Naive thymus-derived CD4-positive, alpha-beta T cell (primary cell): ENCODE data around the gene NMNAT2. TPM values are rescaled to one million over a fixed set of nuclear protein-coding genes. Genes with fewer than 3 reads are reported as not detected.

Experiments
- ATAC-seq: fragments of 150-1000 bp; cut with Tn5 transposase; 2 replicates; pipeline ENCODE4 v1.10.0; 2021; ENCODE audit warnings: mild to moderate bottlenecking, moderate library complexity
- CTCF ChIA-PET: fragments of 350-600 bp; sonication (Branson Sonifier 250); formaldehyde crosslinking; loops from one replicate; lab custom pipeline; 2021; ENCODE audit warnings: antibody characterized with exemption; lab: Charles Lee
- POLR2A ChIA-PET: fragments of 350-600 bp; sonication (Branson Sonifier 250); formaldehyde crosslinking; loops from one replicate; lab custom pipeline; 2021; ENCODE audit warnings: antibody characterized with exemption, inconsistent platforms; lab: Charles Lee
- DNase-seq, 9 donors: peaks; one replicate each; pipeline versions ENCODE4 v3.0.0 to v3.0.0-alpha.2; 2020 to 2022; ENCODE audit warnings: mixed read lengths in 1 of 9
- H3K27ac ChIP-seq: one replicate; pipeline ENCODE4 v1.7.0; 2013; ENCODE audit warnings: mild to moderate bottlenecking, low read depth, low read length, moderate library complexity
- H3K27me3 ChIP-seq, 2 donors: one replicate each; pipeline ENCODE4 v1.7.0; 2013; ENCODE audit warnings: low read length in 2 of 2, mild to moderate bottlenecking in 2 of 2, moderate library complexity in 2 of 2; ENCODE audit not compliant: control insufficient read depth in 2 of 2, insufficient read depth in 2 of 2
- H3K36me3 ChIP-seq, 3 experiments: 1 replicate in 2 of 3; 2 replicates in 1 of 3; pipeline ENCODE4 v1.7.0; 2013; ENCODE audit warnings: low read length in 3 of 3, mild to moderate bottlenecking in 3 of 3, moderate library complexity in 1 of 3; ENCODE audit not compliant: insufficient read depth in 3 of 3, control insufficient read depth in 2 of 3
- H3K4me1 ChIP-seq, 2 donors: one replicate each; pipeline ENCODE4 v1.7.0; 2013; ENCODE audit warnings: low read length in 2 of 2, mild to moderate bottlenecking in 2 of 2, moderate library complexity in 1 of 2; ENCODE audit not compliant: control insufficient read depth in 2 of 2, insufficient read depth in 2 of 2
- H3K4me3 ChIP-seq: 2 replicates; pipeline ENCODE4 v1.7.0; 2013; ENCODE audit warnings: mild to moderate bottlenecking, low read length
- H3K9me3 ChIP-seq, 3 experiments: 1 replicate in 2 of 3; 2 replicates in 1 of 3; pipeline ENCODE4 v1.7.0; 2013; ENCODE audit warnings: low read length in 3 of 3; ENCODE audit not compliant: control insufficient read depth in 2 of 3
- H3K27ac Mint-ChIP-seq, 9 donors: one replicate each; pipeline ENCODE4 v1.8.0; 2020 to 2022; ENCODE audit warnings: mixed read lengths in 9 of 9, mild to moderate bottlenecking in 8 of 9, moderate library complexity in 5 of 9, inconsistent platforms in 2 of 9
- H3K27me3 Mint-ChIP-seq, 5 donors: one replicate each; pipeline ENCODE4 v1.8.0; 2021 to 2022; ENCODE audit warnings: mixed read lengths in 5 of 5, mild to moderate bottlenecking in 1 of 5
- H3K36me3 Mint-ChIP-seq, 5 donors: one replicate each; pipeline ENCODE4 v1.8.0; 2020 to 2022; ENCODE audit warnings: mixed read lengths in 5 of 5, mild to moderate bottlenecking in 3 of 5, inconsistent platforms in 1 of 5
- H3K4me1 Mint-ChIP-seq, 7 donors: one replicate each; pipeline ENCODE4 v1.8.0; 2020 to 2022; ENCODE audit warnings: mixed read lengths in 7 of 7, mild to moderate bottlenecking in 3 of 7, inconsistent platforms in 1 of 7
- H3K4me3 Mint-ChIP-seq, 10 donors: one replicate each; pipeline ENCODE4 v1.8.0; 2020 to 2022; ENCODE audit warnings: mild to moderate bottlenecking in 10 of 10, mixed read lengths in 10 of 10, moderate library complexity in 6 of 10, inconsistent platforms in 2 of 10
- H3K9me3 Mint-ChIP-seq, 11 donors: one replicate each; pipeline ENCODE4 v1.8.0; 2020 to 2022; ENCODE audit warnings: mixed read lengths in 11 of 11, mild to moderate bottlenecking in 4 of 11, inconsistent platforms in 1 of 11, moderate library complexity in 1 of 11
- intact Hi-C, 2 donors: fragments of 100-400 bp; cut with micrococcal nuclease; formaldehyde crosslinking; loops; one replicate each; pipeline ENCODE4 v1.15.1; 2023
- polyA plus RNA-seq, 2 donors: library from polyadenylated mRNA; unstranded; fragments of 300-500 nt; fragmentation: Illumina TruSeq; gene quantifications; one replicate each; pipeline ENCODE4 v1.2.3, GENCODE V29; 2021
- total RNA-seq, 6 experiments: library from RNA in 5 of 6; stranded (reverse) in 5 of 6; gene quantifications; 1 replicate in 5 of 6; 2 replicates in 1 of 6; pipeline ENCODE4 v1.2.3 and lab custom pipeline; 2021 to 2026

Gene NMNAT2
- total and polyA plus RNA-seq, 7 experiments from 2014 or later, result 0.07 to 0.24 TPM; not detected in 5

DNA sequence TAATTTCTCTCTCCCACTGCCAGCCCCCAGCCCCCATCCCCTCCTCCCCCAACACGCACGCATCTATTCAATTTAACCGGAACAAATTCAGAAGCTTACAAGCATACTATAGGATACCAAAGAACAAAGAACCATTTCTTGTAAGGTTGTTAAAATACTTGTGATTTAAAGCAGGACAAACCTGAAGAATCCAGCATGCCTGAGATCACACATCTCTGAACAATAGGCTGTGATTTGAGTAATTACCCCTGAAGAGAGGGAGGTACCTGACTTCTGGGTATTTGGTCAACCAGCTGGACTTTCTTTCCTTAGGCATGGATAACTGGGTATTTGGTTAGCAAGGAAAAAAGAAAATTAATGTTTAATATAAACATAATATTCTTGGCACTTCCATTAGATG, 105.1 kb downstream of the NMNAT2 start:
- H3K9me3 ChIP-seq, result no peaks in the 10 kb centered on the region
- no peak overlapping the region for H3K4me3 ChIP-seq
- peaks cover 0 to 2% (median 0%) of the 10 kb centered on the region in 11 donors for H3K9me3 Mint-ChIP-seq
- ATAC-seq, result no peak
- H3K4me1 Mint-ChIP-seq, result no peaks in the 10 kb centered on the region
- CTCF ChIA-PET, result no interaction called here
- no peak overlapping the region for H3K27ac ChIP-seq
- H3K36me3 ChIP-seq, result no peaks in the 10 kb centered on the region
- no peaks in the 10 kb centered on the region for H3K4me1 ChIP-seq
- no peak overlapping the region for H3K4me3 Mint-ChIP-seq
- intact Hi-C loops, result no loop called here
- peaks cover 0 to 11% (median 5%) of the 10 kb centered on the region in 5 donors for H3K27me3 Mint-ChIP-seq
- H3K27ac Mint-ChIP-seq, result no peak overlapping the region
- DNase-seq, result no peak
- no peaks in the 10 kb centered on the region for H3K36me3 Mint-ChIP-seq
- H3K27me3 ChIP-seq, result no peaks in the 10 kb centered on the region
- POLR2A ChIA-PET, result no interaction called here

DNA sequence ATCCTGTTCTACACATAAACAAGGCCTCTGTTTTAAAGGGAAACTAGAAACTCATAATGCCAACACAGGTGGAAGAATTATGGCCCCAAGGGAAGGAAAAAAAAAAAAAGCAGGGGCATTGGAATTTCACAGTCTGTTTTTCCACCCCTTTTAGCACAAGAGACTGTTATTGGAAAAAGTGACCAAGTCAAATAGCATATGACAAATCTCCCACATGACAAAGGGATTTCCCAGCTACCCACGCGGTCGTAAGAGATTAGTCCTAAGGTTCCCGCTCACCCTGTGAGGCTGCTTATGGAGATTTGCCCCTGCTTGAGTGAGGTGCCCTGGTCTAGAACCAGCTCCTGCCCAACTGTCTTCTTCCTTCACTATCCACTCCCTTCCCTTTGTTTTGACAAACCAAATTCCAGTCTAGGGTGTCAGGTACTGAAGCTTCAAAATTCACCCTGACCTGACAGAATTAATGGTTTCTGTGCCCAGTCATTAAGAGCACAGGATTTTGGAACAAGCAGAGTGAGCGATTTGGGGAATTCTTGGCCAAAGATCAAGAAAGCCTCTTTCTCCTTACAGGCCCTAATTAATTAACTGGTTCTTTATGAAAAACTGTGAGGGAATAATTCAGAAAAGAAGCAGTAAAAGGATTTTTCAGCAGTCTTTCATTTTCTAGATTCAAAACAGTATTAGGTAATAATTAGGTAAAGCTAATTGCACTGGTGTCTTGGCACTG, 107.3 kb downstream of the NMNAT2 start:
- Histone ChIP-seq H3K27ac (no peak overlapping the region), H3K27me3 (no peaks in the 10 kb centered on the region), H3K9me3 (no peaks in the 10 kb centered on the region), H3K36me3 (no peaks in the 10 kb centered on the region), H3K4me1 (no peaks in the 10 kb centered on the region), H3K4me3 (no peak overlapping the region)
- ATAC-seq (no peak), DNase-seq (peak in 1 of 9 donors; percentile 33)
- H3K9me3 Mint-ChIP-seq, result no peaks in the 10 kb centered on the region
- ChIA-PET POLR2A (no interaction called here), CTCF (interaction anchor here (0.6 kb wide), 1 partner anchor 1694 kb away, joined by 3 read pairs; no protein-coding TSS in a partner anchor)
- no peaks in the 10 kb centered on the region for H3K4me1 Mint-ChIP-seq
- no peak overlapping the region for H3K4me3 Mint-ChIP-seq
- H3K27me3 Mint-ChIP-seq, result peaks cover 0 to 6% (median 0%) of the 10 kb centered on the region in 5 donors
- intact Hi-C loops, result no loop called here
- no peak overlapping the region for H3K27ac Mint-ChIP-seq
- H3K36me3 Mint-ChIP-seq, result no peaks in the 10 kb centered on the region

DNA sequence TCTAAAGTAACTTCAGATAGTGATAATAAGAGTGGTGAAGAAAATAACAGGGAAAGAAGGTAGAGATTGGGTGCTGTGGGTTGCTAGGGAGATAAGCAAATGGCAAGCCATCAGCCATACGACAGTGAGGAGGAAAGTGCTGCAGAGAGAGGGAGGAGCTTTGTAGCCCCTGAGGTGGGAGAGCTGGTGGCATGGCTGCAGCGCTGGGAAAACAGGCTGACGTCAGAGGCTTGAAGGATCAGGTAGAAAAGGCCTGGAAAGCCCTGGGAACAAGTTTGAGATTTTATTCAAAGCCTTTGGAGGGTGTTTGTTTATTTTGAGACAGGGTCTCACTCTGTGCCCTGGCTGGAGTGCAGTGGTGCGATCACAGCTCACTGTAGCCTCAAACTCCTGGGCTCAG, 109.5 kb downstream of the NMNAT2 start:
- no peak overlapping the region for H3K27ac Mint-ChIP-seq

DNA sequence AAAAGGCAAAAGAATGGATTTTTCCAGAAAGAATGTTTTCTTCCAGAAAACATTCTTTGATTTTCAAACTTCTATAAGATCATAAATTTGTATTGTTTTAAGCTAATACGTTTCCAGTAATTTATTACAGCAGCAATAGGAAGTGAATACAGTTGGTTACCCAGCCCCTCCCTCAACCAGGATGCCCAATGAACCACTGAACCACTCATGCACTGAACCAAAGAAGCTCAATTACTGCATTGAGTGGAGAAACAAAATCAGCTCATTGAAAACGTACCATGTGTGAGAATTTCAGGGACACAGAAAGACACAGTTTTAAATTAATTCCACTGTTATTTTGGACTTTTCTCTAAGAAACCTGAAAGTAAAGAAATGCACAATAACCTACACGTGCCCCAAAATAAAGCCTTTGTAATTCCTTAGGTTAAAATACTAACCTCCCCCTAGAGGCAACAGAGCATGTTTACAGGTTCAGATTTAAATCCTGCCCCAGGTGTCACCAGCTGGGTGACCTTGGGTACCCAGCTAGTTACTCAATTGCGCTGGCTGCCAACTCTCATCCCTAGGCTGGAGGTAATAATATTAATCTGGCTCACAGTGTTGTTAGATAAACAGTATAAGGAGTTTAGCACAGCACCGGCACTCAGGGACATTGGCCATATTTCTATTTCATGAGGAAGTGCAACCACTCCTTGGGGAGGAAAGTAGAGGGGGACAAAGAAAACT, 111.7 kb downstream of the NMNAT2 start:
- Mint-ChIP-seq H3K4me3 (no peak overlapping the region), H3K27ac (no peak overlapping the region), H3K4me1 (no peaks in the 10 kb centered on the region), H3K36me3 (no peaks in the 10 kb centered on the region), H3K9me3 (no peaks in the 10 kb centered on the region), H3K27me3 (peaks cover 0 to 10% (median 7%) of the 10 kb centered on the region in 5 donors)
- Histone ChIP-seq H3K4me1 (no peaks in the 10 kb centered on the region), H3K9me3 (no peaks in the 10 kb centered on the region), H3K27me3 (no peaks in the 10 kb centered on the region), H3K36me3 (no peaks in the 10 kb centered on the region), H3K27ac (no peak overlapping the region), H3K4me3 (no peak overlapping the region)
- POLR2A ChIA-PET, result no interaction called here
- ATAC-seq (no peak), DNase-seq (peak in 1 of 9 donors; percentile 7)
- intact Hi-C loops, result no loop called here
- CTCF ChIA-PET, result interaction anchor here (0.6 kb wide), 1 partner anchor 1353 kb away, joined by 4 read pairs; no protein-coding TSS in a partner anchor

More for the DNA sequence above, 109.5 kb downstream of the NMNAT2 start:
- H3K27me3 Mint-ChIP-seq, result peaks cover 0 to 9% (median 5%) of the 10 kb centered on the region in 5 donors
- H3K36me3 Mint-ChIP-seq, result no peaks in the 10 kb centered on the region
- H3K4me3 Mint-ChIP-seq, result no peak overlapping the region
- no peaks in the 10 kb centered on the region for H3K9me3 Mint-ChIP-seq
- no peaks in the 10 kb centered on the region for H3K4me1 Mint-ChIP-seq
- POLR2A ChIA-PET, result no interaction called here
- Histone ChIP-seq H3K36me3 (no peaks in the 10 kb centered on the region), H3K4me1 (no peaks in the 10 kb centered on the region), H3K9me3 (no peaks in the 10 kb centered on the region), H3K4me3 (no peak overlapping the region), H3K27ac (no peak overlapping the region), H3K27me3 (no peaks in the 10 kb centered on the region)
- intact Hi-C loops, result no loop called here
- ATAC-seq (no peak), DNase-seq (no peak)
- CTCF ChIA-PET, result no interaction called here

GRCh38 chr1:183304440-183305107, 113.6 kb downstream of the NMNAT2 start:
- Mint-ChIP-seq H3K36me3 (no peaks in the 10 kb centered on the region), H3K9me3 (peaks cover 0 to 3% (median 0%) of the 10 kb centered on the region in 11 donors), H3K4me3 (no peak overlapping the region), H3K27me3 (peaks cover 0 to 10% (median 7%) of the 10 kb centered on the region in 5 donors), H3K27ac (no peak overlapping the region), H3K4me1 (no peaks in the 10 kb centered on the region)
- Histone ChIP-seq H3K27me3 (no peaks in the 10 kb centered on the region), H3K4me3 (no peak overlapping the region), H3K27ac (no peak overlapping the region), H3K9me3 (no peaks in the 10 kb centered on the region), H3K36me3 (no peaks in the 10 kb centered on the region), H3K4me1 (no peaks in the 10 kb centered on the region)
- intact Hi-C loops, result no loop called here
- ATAC-seq (no peak), DNase-seq (no peak)
- ChIA-PET CTCF (interaction anchor here (0.7 kb wide), 1 partner anchor 30 kb away, joined by 4 read pairs; no protein-coding TSS in a partner anchor), POLR2A (interaction anchor here (0.7 kb wide), 1 partner anchor 1507 kb away, joined by 3 read pairs; no protein-coding TSS in a partner anchor)

- CTCF ChIA-PET, result interaction anchor here (0.6 kb wide), 1 partner anchor 709 kb away, joined by 4 read pairs; no protein-coding TSS in a partner anchor
- no peaks in the 10 kb centered on the region for H3K36me3 ChIP-seq
- Mint-ChIP-seq H3K36me3 (no peaks in the 10 kb centered on the region), H3K4me3 (no peak overlapping the region), H3K9me3 (peaks cover 0 to 3% (median 0%) of the 10 kb centered on the region in 11 donors), H3K27me3 (peaks cover 0 to 10% (median 7%) of the 10 kb centered on the region in 5 donors), H3K4me1 (no peaks in the 10 kb centered on the region), H3K27ac (no peak overlapping the region)
- H3K4me3 ChIP-seq, result no peak overlapping the region
- intact Hi-C loops, result no loop called here
- no peaks in the 10 kb centered on the region for H3K27me3 ChIP-seq
- H3K4me1 ChIP-seq, result no peaks in the 10 kb centered on the region
- POLR2A ChIA-PET, result no interaction called here
- H3K27ac ChIP-seq, result no peak overlapping the region
- DNase-seq (no peak), ATAC-seq (no peak)
- H3K9me3 ChIP-seq, result no peaks in the 10 kb centered on the region
These were observed 114.3 kb downstream of the NMNAT2 start for GRCh38 chr1:183303901-183304300.
